H1 (cell line): ENCODE results near the gene ANK3. TPM values are rescaled to one million over a fixed set of nuclear protein-coding genes. Genes with fewer than 3 reads are reported as not detected.
A peak's percentile ranks its signal among the peaks of the same experiment; 100 is the strongest.

ENCODE experiments used
- CTCF ChIA-PET: fragments of 300-600 bp; sonication (Branson Sonifier 250); formaldehyde crosslinking; loops from one replicate; lab custom pipeline; 2021; ENCODE audit not compliant: partially characterized antibody; lab: Charles Lee
- POLR2A ChIA-PET: fragments of 300-600 bp; sonication (Branson Sonifier 250); formaldehyde crosslinking; loops from one replicate; lab custom pipeline; 2021; ENCODE audit warnings: inconsistent platforms; ENCODE audit not compliant: partially characterized antibody; lab: Charles Lee
- DNase-seq, 2 experiments: peaks; one replicate each; pipeline versions ENCODE4 v3.0.0 to v3.0.0-alpha.2; 2010 to 2022; ENCODE audit warnings: low spot score in 2 of 2, low read depth in 1 of 2, mixed read lengths in 1 of 2
- FAIRE-seq: peaks from 2 replicates; lab custom pipeline; 2011; peaks lifted over from hg19 to GRCh38; lab: Jason Lieb, UNC
- H2AFZ ChIP-seq: 2 replicates; pipeline ENCODE4 v1.8.1; 2012; ENCODE audit warnings: low read length, inconsistent platforms
- H2AK5ac ChIP-seq: 2 replicates; pipeline ENCODE4 v1.6.1; 2013; ENCODE audit warnings: low read depth, low read length
- H2BK120ac ChIP-seq: replicated peaks from 2 replicates; pipeline ENCODE3; 2013; ENCODE audit warnings: low read depth, low read length, inconsistent platforms
- H2BK12ac ChIP-seq: 2 replicates; pipeline ENCODE4 v1.6.1; 2013; ENCODE audit warnings: low read depth, low read length
- H2BK15ac ChIP-seq: 2 replicates; pipeline ENCODE4 v1.6.1; 2013; ENCODE audit warnings: low read length
- H2BK20ac ChIP-seq: 2 replicates; pipeline ENCODE4 v1.6.1; 2013; ENCODE audit warnings: low read length
- H2BK5ac ChIP-seq: 2 replicates; pipeline ENCODE4 v1.6.1; 2013; ENCODE audit warnings: low read depth, low read length
- H3K14ac ChIP-seq: 2 replicates; pipeline ENCODE4 v1.6.1; 2013; ENCODE audit warnings: inconsistent platforms; ENCODE audit not compliant: insufficient read length
- H3K18ac ChIP-seq: 2 replicates; pipeline ENCODE4 v1.6.1; 2013; ENCODE audit warnings: low read length; ENCODE audit errors: extremely low read depth
- H3K23ac ChIP-seq: 2 replicates; pipeline ENCODE4 v1.6.1; 2013; ENCODE audit warnings: inconsistent platforms; ENCODE audit not compliant: insufficient read length
- H3K23me2 ChIP-seq: 2 replicates; pipeline ENCODE4 v1.6.1; 2013; ENCODE audit warnings: low read depth, low read length
- H3K27ac ChIP-seq: 2 replicates; pipeline ENCODE4 v1.6.1; 2011; ENCODE audit warnings: low read depth, low read length, inconsistent platforms
- H3K27me3 ChIP-seq, 4 experiments: replicated peaks in 1 of 4; 1 replicate in 1 of 4; 2 replicates in 3 of 4; pipeline versions ENCODE4 v1.6.1 to v1.8.1; 2011 to 2013; ENCODE audit warnings: low read length in 3 of 4, mild to moderate bottlenecking in 3 of 4, inconsistent platforms in 2 of 4, mixed read lengths in 2 of 4, moderate library complexity in 1 of 4; ENCODE audit not compliant: control insufficient read depth in 3 of 4, insufficient read depth in 3 of 4; ENCODE audit errors: extremely low read depth in 1 of 4
- H3K36me3 ChIP-seq, 4 experiments: 2 replicates each; pipeline versions ENCODE4 v1.6.1 to v1.8.1; 2011 to 2013; ENCODE audit warnings: mild to moderate bottlenecking in 4 of 4, low read length in 3 of 4, moderate library complexity in 2 of 4, control low read depth in 1 of 4, inconsistent platforms in 1 of 4; ENCODE audit not compliant: insufficient read depth in 4 of 4, control insufficient read depth in 2 of 4
- H3K4ac ChIP-seq: replicated peaks from 2 replicates; pipeline ENCODE3; 2013; ENCODE audit warnings: low read length, low read depth, mixed read lengths, inconsistent platforms; ENCODE audit not compliant: insufficient read length
- H3K4me1 ChIP-seq, 4 experiments: replicated peaks in 1 of 4; 1 replicate in 1 of 4; 2 replicates in 3 of 4; pipeline versions ENCODE4 v1.6.1 to v1.8.1; 2011 to 2013; ENCODE audit warnings: low read length in 3 of 4, inconsistent platforms in 2 of 4, mixed read lengths in 1 of 4; ENCODE audit not compliant: insufficient read depth in 4 of 4, control insufficient read depth in 3 of 4
- H3K4me2 ChIP-seq, 2 experiments: 2 replicates each; pipeline versions ENCODE4 v1.6.1 to v1.8.1; 2011 to 2013; ENCODE audit warnings: low read depth in 2 of 2, low read length in 2 of 2, control low read depth in 1 of 2, inconsistent platforms in 1 of 2, mild to moderate bottlenecking in 1 of 2; ENCODE audit not compliant: insufficient read depth in 1 of 2
- H3K4me3 ChIP-seq, 4 experiments: fragments of 200-600, 300-600 bp in 1 of 4; sonication (generic), shearing (Covaris generic), sonication (Bioruptor Twin) in 1 of 4; 2 replicates each; pipeline versions ENCODE4 v1.5.1 to v1.8.1; 2011 to 2016; ENCODE audit warnings: low read length in 4 of 4, low read depth in 3 of 4, control low read depth in 2 of 4, inconsistent platforms in 2 of 4, mild to moderate bottlenecking in 2 of 4, mixed read lengths in 1 of 4, moderate library complexity in 1 of 4; ENCODE audit not compliant: insufficient read depth in 2 of 4; ENCODE audit errors: extremely low read depth in 1 of 4
- H3K56ac ChIP-seq: replicated peaks from 2 replicates; pipeline ENCODE3; 2013; ENCODE audit warnings: low read depth, mild to moderate bottlenecking, mixed read lengths, low read length, inconsistent platforms; ENCODE audit not compliant: insufficient read length
- H3K79me1 ChIP-seq: 2 replicates; pipeline ENCODE4 v1.6.1; 2013; ENCODE audit warnings: low read depth, low read length, control low read depth
- H3K79me2 ChIP-seq, 2 experiments: 2 replicates each; pipeline versions ENCODE4 v1.6.1 to v1.8.1; 2012 to 2013; ENCODE audit warnings: low read length in 2 of 2, mild to moderate bottlenecking in 2 of 2, inconsistent platforms in 1 of 2; ENCODE audit not compliant: insufficient read depth in 2 of 2, control insufficient read depth in 1 of 2
- H3K9ac ChIP-seq, 4 experiments: replicated peaks in 1 of 4; 1 replicate in 1 of 4; 2 replicates in 3 of 4; pipeline versions ENCODE4 v1.6.1 to v1.8.1; 2011 to 2013; ENCODE audit warnings: low read depth in 3 of 4, low read length in 3 of 4, control low read depth in 2 of 4, mild to moderate bottlenecking in 2 of 4, moderate library complexity in 2 of 4, inconsistent platforms in 1 of 4; ENCODE audit errors: extremely low read depth in 1 of 4
- H3K9me3 ChIP-seq, 2 experiments: 2 replicates each; pipeline versions ENCODE4 v1.6.1 to v1.8.1; 2012 to 2013; ENCODE audit warnings: mild to moderate bottlenecking in 2 of 2, moderate library complexity in 2 of 2, control low read depth in 1 of 2, inconsistent platforms in 1 of 2, low read depth in 1 of 2, low read length in 1 of 2, mixed read lengths in 1 of 2; ENCODE audit not compliant: insufficient read depth in 2 of 2
- H4K20me1 ChIP-seq, 2 experiments: replicated peaks in 1 of 2; 2 replicates each; pipeline versions ENCODE3 to v1.8.1; 2011 to 2013; ENCODE audit warnings: inconsistent platforms in 2 of 2, low read length in 2 of 2, mild to moderate bottlenecking in 1 of 2; ENCODE audit not compliant: insufficient read depth in 2 of 2, control insufficient read depth in 1 of 2
- H4K5ac ChIP-seq: 2 replicates; pipeline ENCODE4 v1.6.1; 2013; ENCODE audit warnings: low read length, low read depth, mixed read lengths, inconsistent platforms; ENCODE audit not compliant: insufficient read length
- H4K8ac ChIP-seq: 2 replicates; pipeline ENCODE4 v1.8.0; 2013; ENCODE audit warnings: mild to moderate bottlenecking, moderate library complexity, low read length, inconsistent platforms; ENCODE audit not compliant: insufficient read depth; ENCODE audit errors: extremely low read depth
- H4K91ac ChIP-seq: replicated peaks from 2 replicates; pipeline ENCODE3; 2013; ENCODE audit warnings: low read length, mixed read lengths, inconsistent platforms; ENCODE audit not compliant: insufficient read length
- CBX8 ChIP-seq: fragments of 300-800, 300-1000 bp; sonication (generic); IDR thresholded peaks from 2 replicates; pipeline ENCODE4 v1.7.1; 2016; ENCODE audit warnings: low read depth, low read length, borderline replicate concordance
- CTBP2 ChIP-seq: IDR thresholded peaks from 2 replicates; pipeline ENCODE4 v1.7.0; 2011; ENCODE audit warnings: borderline replicate concordance, mild to moderate bottlenecking, moderate library complexity, mixed read lengths, low read length; ENCODE audit not compliant: insufficient read depth, insufficient read length
- KDM5A ChIP-seq: fragments of 200-600 bp; IDR thresholded peaks from 2 replicates; pipeline ENCODE4 v1.7.1; 2012; ENCODE audit warnings: mild to moderate bottlenecking, low read length, inconsistent platforms, mixed read lengths
- MAFK ChIP-seq: IDR thresholded peaks from 2 replicates; pipeline ENCODE4 v1.6.1; 2012; ENCODE audit warnings: low read depth, mild to moderate bottlenecking, improper control_type of control experiment, low read length
- NANOG ChIP-seq: IDR thresholded peaks from 2 replicates; pipeline ENCODE4 v1.6.1; 2011; ENCODE audit warnings: low read length, low read depth, mild to moderate bottlenecking, inconsistent platforms; ENCODE audit not compliant: insufficient read depth, poor library complexity, severe bottlenecking
- POLR2AphosphoS5 ChIP-seq: IDR thresholded peaks from 2 replicates; pipeline ENCODE4 v1.6.1; 2011; ENCODE audit warnings: low read depth, low read length
- RAD21 ChIP-seq, 2 experiments: IDR thresholded peaks in 1 of 2; conservative IDR thresholded peaks in 1 of 2; 2 replicates each; pipeline ENCODE4 v1.6.1; 2011; ENCODE audit warnings: low read depth in 2 of 2, low read length in 2 of 2, improper control_type of control experiment in 1 of 2, inconsistent platforms in 1 of 2, mild to moderate bottlenecking in 1 of 2, moderate library complexity in 1 of 2
- RXRA ChIP-seq: IDR thresholded peaks from 2 replicates; pipeline ENCODE4 v1.6.1; 2011; ENCODE audit warnings: low read depth, mild to moderate bottlenecking, low read length, moderate library complexity; ENCODE audit not compliant: insufficient read depth
- SP4 ChIP-seq: IDR thresholded peaks from 2 replicates; pipeline ENCODE4 v1.6.1; 2012; ENCODE audit warnings: low read length, inconsistent platforms
- TBP ChIP-seq: IDR thresholded peaks from 2 replicates; pipeline ENCODE4 v1.6.1; 2011; ENCODE audit warnings: low read depth, low read length, improper control_type of control experiment
- USF2 ChIP-seq: IDR thresholded peaks from 2 replicates; pipeline ENCODE4 v1.6.1; 2011; ENCODE audit warnings: low read length, improper control_type of control experiment
- ZNF274 ChIP-seq: IDR thresholded peaks from 2 replicates; pipeline ENCODE4 v1.7.0; 2012; ENCODE audit warnings: low read length, borderline replicate concordance; ENCODE audit errors: extremely low read depth
- WGBS, 2 experiments: shearing (Covaris generic) in 1 of 2; methylation state at CpG; one replicate each; pipeline versions ENCODE4 v1.1.6 to v1.1.7; 2013 to 2015; ENCODE audit warnings: low lambda C conversion rate in 2 of 2, mixed read lengths in 2 of 2, inconsistent platforms in 1 of 2, low coverage in 1 of 2, missing lambda C conversion rate in 1 of 2; ENCODE audit not compliant: insufficient replicate concordance in 2 of 2, insufficient coverage in 1 of 2, insufficient read length in 1 of 2; ENCODE audit errors: extremely low coverage in 1 of 2, missing lambda C conversion rate in 1 of 2; 5-methylcytosine and 5-hydroxymethylcytosine counted together
- polyA plus RNA-seq, 7 experiments: library from polyadenylated mRNA; depleted of rRNA in 3 of 7; stranded (reverse) in 5 of 7; unstranded in 2 of 7; fragments of >200 nt in 5 of 7; fragments of 200-250 nt in 2 of 7; gene quantifications; 1 replicate in 5 of 7; 2 replicates in 1 of 7; 4 replicates in 1 of 7; pipeline versions ENCODE4 v1.2.1 to v1.2.3, GENCODE V29; 2011 to 2013; ENCODE audit warnings: missing spikeins in 2 of 7, mixed read lengths in 2 of 7
- total RNA-seq: library from RNA; stranded (reverse); fragmentation: NEBNext Ultra II Directional; extraction: Animal tissue kit (Norgen Biotek cat#: 25700); gene quantifications from 2 replicates; pipeline ENCODE4 v1.2.1, GENCODE V29; 2021

ANK3 gene
- total and polyA plus RNA-seq, 2 of the 8 experiments (the other 6 are each of a cell fraction or from before 2014, with no cell fraction given) = 18.1 to 67.9 TPM

- H3K23ac ChIP-seq = no peak overlapping the region
- peaks cover 3 to 8% (median 6%) of the 10 kb centered on the region in 4 experiments; a peak in 4 of 7 replicates for H3K4me1 ChIP-seq
- no peak overlapping the region for H3K56ac ChIP-seq
- H2AFZ ChIP-seq = no peak overlapping the region
- no peaks in the 10 kb centered on the region for H3K27me3 ChIP-seq
- CTCF ChIA-PET = interaction anchor here (0.6 to 4.4 kb wide), 5 partner anchors 11 to 431 kb away, joined by 3 to 18 read pairs (median 4); no protein-coding TSS in a partner anchor
- H2BK5ac ChIP-seq = no peak overlapping the region
- H2BK120ac ChIP-seq = no peak overlapping the region
- POLR2A ChIA-PET = no interaction called here
- no peak overlapping the region for H3K14ac ChIP-seq
- no peak overlapping the region for H3K4ac ChIP-seq
- no peaks in the 10 kb centered on the region for H3K23me2 ChIP-seq
- no peaks in the 10 kb centered on the region for H3K36me3 ChIP-seq
- no peak overlapping the region for H2AK5ac ChIP-seq
- no peak overlapping the region for H3K18ac ChIP-seq
- H3K4me2 ChIP-seq = peak overlapping the region; percentile 31 to 32; a peak in 2 of 4 replicates
- no peak overlapping the region for H4K5ac ChIP-seq
- no peak overlapping the region for H2BK12ac ChIP-seq
- H4K8ac ChIP-seq = no peak overlapping the region
- no peak overlapping the region for H4K91ac ChIP-seq
- no peaks in the 10 kb centered on the region for H3K9me3 ChIP-seq
- H3K9ac ChIP-seq = no peak overlapping the region
- no peak overlapping the region for H2BK15ac ChIP-seq
- peak overlapping the region in 1 of 4 experiments; percentile 12; a peak in 2 of 8 replicates for H3K4me3 ChIP-seq
- H2BK20ac ChIP-seq = no peak overlapping the region
- FAIRE-seq (no peak), DNase-seq (no peak)
- H3K27ac ChIP-seq = no peak overlapping the region
- WGBS, 2 experiments = 20% methylated on average over 2 of the region's 2 CpGs; no CpG with 5 or more reads in 1 of the 2 experiments
- H3K79me1 ChIP-seq = no peaks in the 10 kb centered on the region
- H3K79me2 ChIP-seq = no peaks in the 10 kb centered on the region
- no peaks in the 10 kb centered on the region for H4K20me1 ChIP-seq
- TF ChIP-seq KDM5A (no peak), RAD21 (IDR thresholded peaks at IDR 0.05 in 1 of 2, conservative IDR thresholded peaks at IDR 0.05 in 1 of 2; ENCODE audit: low read depth in 2 of 2, low read length in 2 of 2) (no peak), TBP (no peak), USF2 (no peak), RXRA (no peak), CTBP2 (no peak), NANOG (no peak), CBX8 (no peak), MAFK (no peak), ZNF274 (no peak), SP4 (no peak), POLR2AphosphoS5 (no peak)
Measured at GRCh38 chr10:60338786-60339185, 50.9 kb downstream of the ANK3 start.
